LNCaP clone FGC (cell line): ENCODE data around the gene G3BP1.
"Not testable (repeated sequence)": the region's sequence is repeated elsewhere in the genome, so short reads cannot be mapped to it uniquely, and the experiment has no call there.

Experiments
- DNase-seq: peaks from one replicate; pipeline ENCODE4 v3.0.0-alpha.2; 2011; ENCODE audit warnings: low read depth
- H3K4me3 ChIP-seq: 2 replicates; pipeline ENCODE4 v1.5.1; 2011; ENCODE audit warnings: mild to moderate bottlenecking, low read depth, low read length, control low read depth
- TF ChIP-seq, protein P1 (sequence below): IDR thresholded peaks from 2 replicates; pipeline ENCODE4 v1.5.1; 2012; ENCODE audit warnings: mild to moderate bottlenecking; ENCODE audit not compliant: control insufficient read depth, insufficient read depth; ENCODE audit errors: extremely low read depth

G3BP1 gene

DNA sequence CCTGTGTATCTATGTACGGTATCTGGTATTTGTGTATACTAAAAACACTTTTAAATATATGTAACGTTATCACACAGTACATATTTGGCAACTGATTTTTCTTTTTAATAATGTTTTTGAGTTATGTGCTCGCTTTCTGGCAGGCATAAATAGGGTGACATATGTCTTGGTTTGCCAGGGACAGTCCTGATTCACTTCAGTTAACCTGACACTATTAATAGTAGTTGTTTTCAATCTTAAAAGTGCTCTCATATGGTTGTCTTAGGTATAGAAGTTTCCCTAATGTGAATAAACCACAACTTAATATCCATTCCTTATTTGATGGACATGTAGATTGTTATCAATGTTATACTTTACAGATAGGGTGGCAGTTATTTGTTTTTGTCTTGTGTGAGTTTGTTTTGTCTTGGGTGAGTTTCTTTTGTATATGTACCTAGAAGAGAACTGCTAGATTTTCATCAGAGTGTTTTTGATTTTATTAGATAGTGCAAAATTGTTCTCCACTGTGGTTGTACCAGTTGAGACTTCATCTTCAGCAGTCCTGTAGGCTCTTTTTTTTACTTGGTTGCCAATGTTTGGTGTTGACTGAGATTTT, 7.9 kb downstream of the G3BP1 start:
- H3K4me3 ChIP-seq = peak overlapping the region; percentile 4; the same call in 1 of the 2 replicates
- TF ChIP-seq, protein P1, sequence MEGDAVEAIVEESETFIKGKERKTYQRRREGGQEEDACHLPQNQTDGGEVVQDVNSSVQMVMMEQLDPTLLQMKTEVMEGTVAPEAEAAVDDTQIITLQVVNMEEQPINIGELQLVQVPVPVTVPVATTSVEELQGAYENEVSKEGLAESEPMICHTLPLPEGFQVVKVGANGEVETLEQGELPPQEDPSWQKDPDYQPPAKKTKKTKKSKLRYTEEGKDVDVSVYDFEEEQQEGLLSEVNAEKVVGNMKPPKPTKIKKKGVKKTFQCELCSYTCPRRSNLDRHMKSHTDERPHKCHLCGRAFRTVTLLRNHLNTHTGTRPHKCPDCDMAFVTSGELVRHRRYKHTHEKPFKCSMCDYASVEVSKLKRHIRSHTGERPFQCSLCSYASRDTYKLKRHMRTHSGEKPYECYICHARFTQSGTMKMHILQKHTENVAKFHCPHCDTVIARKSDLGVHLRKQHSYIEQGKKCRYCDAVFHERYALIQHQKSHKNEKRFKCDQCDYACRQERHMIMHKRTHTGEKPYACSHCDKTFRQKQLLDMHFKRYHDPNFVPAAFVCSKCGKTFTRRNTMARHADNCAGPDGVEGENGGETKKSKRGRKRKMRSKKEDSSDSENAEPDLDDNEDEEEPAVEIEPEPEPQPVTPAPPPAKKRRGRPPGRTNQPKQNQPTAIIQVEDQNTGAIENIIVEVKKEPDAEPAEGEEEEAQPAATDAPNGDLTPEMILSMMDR = no peak
- DNase-seq = peak; percentile 54

DNA sequence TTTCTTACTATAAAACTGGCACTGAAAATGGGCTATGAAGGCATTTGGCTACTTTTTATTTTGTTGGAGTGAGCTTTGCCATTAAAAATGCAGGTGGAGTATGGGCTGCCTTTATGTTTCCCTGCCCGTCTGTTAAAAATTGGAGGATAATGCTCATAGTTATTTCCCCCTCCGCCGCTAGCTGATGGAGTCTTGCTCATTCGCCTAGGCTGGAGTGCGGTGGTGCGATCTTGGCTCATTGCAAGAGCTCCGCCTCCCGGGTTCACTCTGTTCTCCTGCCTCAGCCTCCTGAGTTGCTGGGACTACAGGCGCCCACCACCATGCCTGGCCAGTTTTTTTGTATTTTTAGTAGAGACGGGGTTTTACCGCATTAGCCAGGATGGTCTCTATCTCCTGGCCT, 8.6 kb downstream of the G3BP1 start:
- H3K4me3 ChIP-seq = peak overlapping the region; percentile 17
- DNase-seq = no peak
- TF ChIP-seq, protein P1 = no peak

DNA sequence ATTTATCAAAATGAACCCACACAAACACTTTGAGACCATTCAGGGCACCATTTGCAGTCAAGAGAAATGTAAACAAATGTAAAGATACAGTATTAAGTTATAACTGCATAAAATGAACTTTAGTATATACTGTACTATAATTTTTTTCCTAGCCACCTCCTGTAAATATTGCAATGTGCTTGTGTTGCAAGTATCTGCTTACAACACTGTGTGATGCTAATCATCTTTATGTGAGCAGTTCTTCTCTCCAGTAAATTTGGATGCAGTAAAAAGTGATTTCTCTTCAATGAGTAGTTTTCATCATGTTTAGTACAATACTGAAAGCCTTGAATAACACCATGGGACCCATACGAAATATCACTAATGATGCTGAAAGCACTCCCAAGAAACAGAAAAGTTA, 9.4 kb downstream of the G3BP1 start:
- no peak overlapping the region for H3K4me3 ChIP-seq
- no peak for DNase-seq
- TF ChIP-seq, protein P1 = no peak

DNA sequence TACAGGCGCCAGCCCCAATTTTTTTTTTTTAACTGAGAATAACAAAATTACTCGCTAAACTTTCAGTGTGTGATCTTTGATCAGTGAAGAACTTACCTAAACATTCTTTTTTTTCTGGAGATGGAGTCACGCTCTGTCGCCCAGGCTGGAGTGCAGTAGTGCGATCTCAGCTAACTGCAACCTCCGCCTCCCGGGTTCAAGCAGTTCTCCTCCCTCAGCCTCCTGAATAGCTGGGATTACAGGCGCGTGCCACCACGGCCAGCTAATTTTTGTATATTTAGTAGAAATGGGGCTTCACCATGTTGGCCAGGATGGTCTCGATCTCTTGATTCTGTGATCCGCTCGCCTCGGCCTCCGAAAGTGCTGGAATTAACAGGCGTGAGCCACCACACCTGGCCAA, 11.9 kb downstream of the G3BP1 start:
- DNase-seq, H3K4me3 ChIP-seq: not testable (repeated sequence)

DNA sequence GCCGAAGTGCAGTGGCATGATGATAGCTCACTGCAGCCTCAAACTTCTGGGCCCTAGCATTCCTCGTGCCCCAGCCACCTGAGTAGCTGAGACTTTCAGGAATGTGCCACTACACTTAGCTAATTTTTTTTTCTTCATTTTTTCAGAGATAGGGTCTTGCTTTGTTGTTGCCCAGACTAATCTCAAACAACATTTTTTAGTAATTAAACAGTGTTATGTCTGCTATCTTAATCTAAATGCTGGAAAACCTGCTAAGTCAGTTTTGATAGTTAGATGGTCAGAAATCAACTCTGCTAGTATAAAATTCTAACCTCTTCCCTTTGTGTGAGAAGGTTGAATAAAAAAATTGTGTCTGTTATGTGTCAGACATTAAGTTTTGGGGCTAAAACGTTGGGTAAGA, 12.4 kb downstream of the G3BP1 start:
- H3K4me3 ChIP-seq = no peak overlapping the region
- no peak for DNase-seq
- TF ChIP-seq, protein P1 = no peak

DNA sequence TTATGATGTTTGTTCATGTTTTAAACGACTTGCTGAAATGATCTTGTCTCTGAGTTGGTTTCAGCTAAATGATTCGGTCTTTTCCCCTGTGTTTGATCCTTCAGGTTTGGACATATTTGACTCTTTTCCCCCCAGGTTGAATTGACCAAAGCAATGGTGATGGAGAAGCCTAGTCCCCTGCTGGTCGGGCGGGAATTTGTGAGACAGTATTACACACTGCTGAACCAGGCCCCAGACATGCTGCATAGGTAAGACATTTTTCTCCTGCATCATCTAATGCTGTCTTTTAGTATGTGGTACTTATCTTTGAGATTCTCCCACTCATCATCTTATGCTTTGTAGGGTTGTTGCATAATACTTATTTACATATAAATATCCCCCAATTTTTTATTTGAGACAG, 14.7 kb downstream of the G3BP1 start:
- H3K4me3 ChIP-seq = no peak overlapping the region
- TF ChIP-seq, protein P1 = no peak
- no peak for DNase-seq

DNA sequence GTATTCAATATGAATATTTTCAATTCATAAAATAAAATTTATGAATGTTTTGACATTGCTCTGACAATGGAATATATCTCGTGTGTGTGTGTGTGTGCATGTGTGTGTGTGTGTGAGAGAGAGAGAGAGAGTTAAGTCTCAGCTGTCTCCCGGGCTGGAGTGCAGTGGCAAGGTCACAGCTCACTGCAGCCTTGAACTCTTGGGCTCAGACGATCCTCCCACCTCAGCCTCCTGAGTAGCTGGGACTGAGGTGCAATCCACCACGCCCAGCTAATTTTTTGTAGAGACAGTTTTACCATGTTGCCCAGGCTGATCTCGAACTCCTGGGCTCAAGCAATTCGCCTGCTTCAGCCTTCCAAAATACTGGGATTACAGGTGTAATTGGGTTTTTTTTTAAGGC, 16.1 kb downstream of the G3BP1 start:
- TF ChIP-seq, protein P1 = no peak
- H3K4me3 ChIP-seq = no peak overlapping the region
- no peak for DNase-seq
